Stimulated activated CD8-positive, alpha-beta memory T cell treated with anti-CD3 and anti-CD28 coated beads, Interleukin-12 subunit alpha, Interleukin-12 subunit beta, amount 100 ng/mL, for 4 hours (primary cell): ENCODE results near the gene RAB3D.

Experiments
- DNase-seq: peaks from one replicate; pipeline ENCODE4 v3.0.0-alpha.2; 2020; ENCODE audit warnings: low read depth

Gene RAB3D

GRCh38 chr19:11295180-11295579, 44.3 kb downstream of the RAB3D start:
- DNase-seq: no peak

GRCh38 chr19:11293433-11294389, 45.7 kb downstream of the RAB3D start:
- peak; percentile 59 for DNase-seq

GRCh38 chr19:11291991-11292390, 47.5 kb downstream of the RAB3D start:
- DNase-seq: no peak

- no peak for DNase-seq
These were observed 48.0 kb downstream of the RAB3D start for GRCh38 chr19:11291415-11291814.

GRCh38 chr19:11290256-11290655, 49.2 kb downstream of the RAB3D start:
- DNase-seq: no peak

GRCh38 chr19:11288349-11288748, 51.1 kb downstream of the RAB3D start:
- DNase-seq: no peak

GRCh38 chr19:11286312-11286974, 53.0 kb downstream of the RAB3D start:
- no peak for DNase-seq

- no peak for DNase-seq
These were observed 54.9 kb downstream of the RAB3D start for GRCh38 chr19:11284515-11284914.

- DNase-seq: no peak
These were observed 58.0 kb downstream of the RAB3D start for GRCh38 chr19:11281356-11282049.

- DNase-seq: no peak
These were observed 59.8 kb downstream of the RAB3D start for GRCh38 chr19:11279505-11280236.

GRCh38 chr19:11278670-11279069, 60.8 kb downstream of the RAB3D start:
- DNase-seq: no peak

GRCh38 chr19:11274533-11275086, 64.8 kb downstream of the RAB3D start:
- DNase-seq: no peak

GRCh38 chr19:11273989-11274388, 65.5 kb downstream of the RAB3D start:
- no peak for DNase-seq

- no peak for DNase-seq
These were observed 66.2 kb downstream of the RAB3D start for GRCh38 chr19:11273296-11273695.
